ENCODE results near the gene RPS28. TPM values are rescaled to one million over a fixed set of nuclear protein-coding genes. Genes with fewer than 3 reads are reported as not detected.
"Not testable (repeated sequence)": the region's sequence is repeated elsewhere in the genome, so short reads cannot be mapped to it uniquely, and the experiment has no call there.

RPS28 gene
- total RNA-seq, 1 experiment from 2014 or later = 1,301 TPM

GRCh38 chr19:8308891-8309291 lies 12.4 kb upstream of the RPS28 start:
- no peak for DNase-seq (ENCODE audit: low spot score)
- H3K36me3 ChIP-seq (ENCODE audit: insufficient read depth, low read length, poor library complexity, severe bottlenecking) = peaks cover 11% of the 10 kb centered on the region
- ChIA-PET CTCF (no interaction called here), POLR2A (ENCODE audit: low non-redundant PET) (no interaction called here)
- no peaks in the 10 kb centered on the region for H3K9me3 ChIP-seq (ENCODE audit: low read depth, low read length, poor library complexity, severe bottlenecking)
- H3K4me1 ChIP-seq (ENCODE audit: insufficient read depth, low read length, poor library complexity, severe bottlenecking) = peaks cover 22% of the 10 kb centered on the region
- H3K27ac ChIP-seq (ENCODE audit: low read depth, low read length, poor library complexity, severe bottlenecking) = no peak overlapping the region
- peak overlapping the region; percentile 67 for H3K4me3 ChIP-seq (ENCODE audit: low read depth, low read length, poor library complexity, severe bottlenecking)
- no peaks in the 10 kb centered on the region for H3K27me3 ChIP-seq (replicated peaks; ENCODE audit: insufficient read depth, low read depth, low read length, poor library complexity)
- no TSS peak for BruUV-seq (replicated peaks)
- intact Hi-C loops (cut with micrococcal nuclease; ENCODE audit: unreplicated experiment) = no loop called here
- no peak for TF ChIP-seq EZH2 (IDR thresholded peaks at IDR 0.05; ENCODE audit: borderline replicate concordance, low read depth, low read length, poor library complexity, severe bottlenecking)
- TF ChIP-seq CTCF (conservative IDR thresholded peaks at IDR 0.05; ENCODE audit: low read depth, low read length) = no peak

GRCh38 chr19:8310342-8311055 lies 10.8 kb upstream of the RPS28 start:
- intact Hi-C loops (cut with micrococcal nuclease; ENCODE audit: unreplicated experiment) = no loop called here
- TF ChIP-seq CTCF (conservative IDR thresholded peaks at IDR 0.05; ENCODE audit: low read depth, low read length) (no peak), EZH2 (IDR thresholded peaks at IDR 0.05; ENCODE audit: borderline replicate concordance, low read depth, low read length, poor library complexity, severe bottlenecking) (no peak)
- peaks cover 22% of the 10 kb centered on the region for H3K4me1 ChIP-seq (ENCODE audit: insufficient read depth, low read length, poor library complexity, severe bottlenecking)
- no peaks in the 10 kb centered on the region for H3K9me3 ChIP-seq (ENCODE audit: low read depth, low read length, poor library complexity, severe bottlenecking)
- ChIA-PET POLR2A (ENCODE audit: low non-redundant PET) (interaction anchor here (0.6 kb wide), 2 partner anchors 50 to 134 kb away, joined by 3 to 7 read pairs; no protein-coding TSS in a partner anchor), CTCF (no interaction called here)
- DNase-seq (ENCODE audit: low spot score) = no peak
- H3K27me3 ChIP-seq (replicated peaks; ENCODE audit: insufficient read depth, low read depth, low read length, poor library complexity) = no peaks in the 10 kb centered on the region
- H3K4me3 ChIP-seq (ENCODE audit: low read depth, low read length, poor library complexity, severe bottlenecking) = no peak overlapping the region
- H3K36me3 ChIP-seq (ENCODE audit: insufficient read depth, low read length, poor library complexity, severe bottlenecking) = peaks cover 18% of the 10 kb centered on the region
- BruUV-seq (replicated peaks) = no TSS peak
- H3K27ac ChIP-seq (ENCODE audit: low read depth, low read length, poor library complexity, severe bottlenecking) = no peak overlapping the region

DNA sequence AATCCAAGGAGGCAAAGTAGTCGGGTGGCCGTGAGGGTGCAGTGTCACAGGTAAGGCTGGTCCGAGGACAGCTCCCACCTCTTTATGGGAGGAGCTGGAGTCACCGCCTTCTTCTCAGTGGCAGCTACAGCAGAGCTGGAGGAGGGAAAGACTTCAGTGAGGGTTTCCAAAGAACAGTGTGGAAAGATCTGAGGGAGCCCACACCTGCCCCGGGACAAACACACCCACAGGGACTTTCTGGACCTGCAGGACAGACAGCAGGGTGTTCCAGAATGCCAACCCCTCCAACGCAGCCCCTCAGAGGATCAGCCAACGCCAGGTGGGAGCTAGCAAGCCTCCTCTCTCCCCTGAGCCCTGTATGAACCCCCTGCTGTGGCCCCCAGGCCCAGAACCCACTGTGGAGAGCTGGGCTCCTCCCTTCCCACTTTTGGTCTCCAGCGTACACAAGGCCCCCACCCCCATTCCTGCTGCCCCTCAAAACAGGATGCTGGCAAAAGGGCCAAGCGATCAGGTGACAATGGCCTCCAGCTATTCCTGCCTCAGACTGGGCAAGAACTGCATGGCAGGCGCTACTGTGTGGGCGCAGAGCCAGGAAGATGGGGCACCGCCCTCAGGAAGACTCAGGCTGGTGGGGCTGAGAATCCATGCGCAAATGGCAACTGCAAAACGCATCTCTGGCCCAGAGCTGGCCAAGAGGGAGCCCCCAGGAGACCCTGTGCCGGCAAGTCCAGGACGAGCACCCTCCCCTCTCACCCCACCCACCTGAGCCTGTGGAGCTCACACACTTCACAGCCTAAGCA lies 9.6 kb upstream of the RPS28 start:
- peak; percentile 52 for DNase-seq (ENCODE audit: low spot score)
- TF ChIP-seq CTCF (conservative IDR thresholded peaks at IDR 0.05; ENCODE audit: low read depth, low read length) (no peak), EZH2 (IDR thresholded peaks at IDR 0.05; ENCODE audit: borderline replicate concordance, low read depth, low read length, poor library complexity, severe bottlenecking) (no peak)
- BruUV-seq (replicated peaks) = no TSS peak
- Histone ChIP-seq H3K4me3 (ENCODE audit: low read depth, low read length, poor library complexity, severe bottlenecking) (no peak overlapping the region), H3K27me3 (replicated peaks; ENCODE audit: insufficient read depth, low read depth, low read length, poor library complexity) (no peaks in the 10 kb centered on the region), H3K36me3 (ENCODE audit: insufficient read depth, low read length, poor library complexity, severe bottlenecking) (peaks cover 19% of the 10 kb centered on the region), H3K4me1 (ENCODE audit: insufficient read depth, low read length, poor library complexity, severe bottlenecking) (peaks cover 19% of the 10 kb centered on the region), H3K27ac (ENCODE audit: low read depth, low read length, poor library complexity, severe bottlenecking) (no peak overlapping the region), H3K9me3 (ENCODE audit: low read depth, low read length, poor library complexity, severe bottlenecking) (no peaks in the 10 kb centered on the region)
- POLR2A ChIA-PET (ENCODE audit: low non-redundant PET) = no interaction called here
- CTCF ChIA-PET = no interaction called here
- intact Hi-C loops (cut with micrococcal nuclease; ENCODE audit: unreplicated experiment) = no loop called here

GRCh38 chr19:8314981-8315640 lies 6.2 kb upstream of the RPS28 start:
- intact Hi-C loops (cut with micrococcal nuclease; ENCODE audit: unreplicated experiment); H3K27me3 ChIP-seq (replicated peaks; ENCODE audit: insufficient read depth, low read depth, low read length, poor library complexity); H3K9me3 ChIP-seq (ENCODE audit: low read depth, low read length, poor library complexity, severe bottlenecking); H3K27ac ChIP-seq (ENCODE audit: low read depth, low read length, poor library complexity, severe bottlenecking); H3K4me3 ChIP-seq (ENCODE audit: low read depth, low read length, poor library complexity, severe bottlenecking); BruUV-seq (replicated peaks); POLR2A ChIA-PET (ENCODE audit: low non-redundant PET); DNase-seq (ENCODE audit: low spot score): not testable (repeated sequence)
- peaks cover 18% of the 10 kb centered on the region for H3K36me3 ChIP-seq (ENCODE audit: insufficient read depth, low read length, poor library complexity, severe bottlenecking)
- CTCF ChIA-PET = interaction anchor here (0.6 kb wide), 1 partner anchor 371 kb away, joined by 7 read pairs; no protein-coding TSS in a partner anchor
- peaks cover 14% of the 10 kb centered on the region for H3K4me1 ChIP-seq (ENCODE audit: insufficient read depth, low read length, poor library complexity, severe bottlenecking)
